ENCODE results near the gene MYBPH. TPM values are rescaled to one million over a fixed set of nuclear protein-coding genes. Genes with fewer than 3 reads are reported as not detected.

MYBPH gene
- total RNA-seq, 1 donor from 2014 or later: not detected

- DNase-seq (ENCODE audit: low read depth in 2 of 2): no peak
Measured at GRCh38 chr1:203180611-203181330, 5.1 kb upstream of the MYBPH start.

GRCh38 chr1:203179667-203180005, 4.0 kb upstream of the MYBPH start:
- DNase-seq (ENCODE audit: low read depth in 2 of 2): no peak

- no peak for DNase-seq (ENCODE audit: low read depth in 2 of 2)
Measured at GRCh38 chr1:203178821-203179666, 3.4 kb upstream of the MYBPH start.

GRCh38 chr1:203178083-203178482, 2.5 kb upstream of the MYBPH start:
- DNase-seq (ENCODE audit: low read depth in 2 of 2): peak in 1 of 2 donors; percentile 11

GRCh38 chr1:203177470-203178039, 1.9 kb upstream of the MYBPH start:
- DNase-seq (ENCODE audit: low read depth in 2 of 2): peak in 1 of 2 donors; percentile 46

- no peak for DNase-seq (ENCODE audit: low read depth in 2 of 2)
Measured at GRCh38 chr1:203177036-203177405, 1.4 kb upstream of the MYBPH start.

GRCh38 chr1:203176273-203177035, 828 bp upstream of the MYBPH start:
- no peak for DNase-seq (ENCODE audit: low read depth in 2 of 2)

- DNase-seq (ENCODE audit: low read depth in 2 of 2): no peak
Measured at GRCh38 chr1:203175827-203176241, 208 bp upstream of the MYBPH start.

GRCh38 chr1:203174324-203174985, 1.2 kb downstream of the MYBPH start:
- DNase-seq (ENCODE audit: low read depth in 2 of 2): no peak

GRCh38 chr1:203173566-203173965, 2.1 kb downstream of the MYBPH start:
- DNase-seq (ENCODE audit: low read depth in 2 of 2): no peak

- DNase-seq (ENCODE audit: low read depth in 2 of 2): no peak
Measured at GRCh38 chr1:203173011-203173555, 2.5 kb downstream of the MYBPH start.

- peak; percentile 57 to 74 for DNase-seq (ENCODE audit: low read depth in 2 of 2)
Measured at GRCh38 chr1:203172184-203173010, 3.2 kb downstream of the MYBPH start.

- DNase-seq (ENCODE audit: low read depth in 2 of 2): no peak
Measured at GRCh38 chr1:203171341-203172183, 4.1 kb downstream of the MYBPH start.

- no peak for DNase-seq (ENCODE audit: low read depth in 2 of 2)
Measured at GRCh38 chr1:203170625-203171330, 4.8 kb downstream of the MYBPH start.

- no peak for DNase-seq (ENCODE audit: low read depth in 2 of 2)
Measured at GRCh38 chr1:203169770-203170520, 5.7 kb downstream of the MYBPH start.

GRCh38 chr1:203168991-203169390, 6.6 kb downstream of the MYBPH start:
- DNase-seq (ENCODE audit: low read depth in 2 of 2): no peak

- DNase-seq (ENCODE audit: low read depth in 2 of 2): no peak
Measured at GRCh38 chr1:203168256-203168786, 7.3 kb downstream of the MYBPH start.

GRCh38 chr1:203167913-203168200, 7.8 kb downstream of the MYBPH start:
- no peak for DNase-seq (ENCODE audit: low read depth in 2 of 2)
